ENCODE measurements around the gene CASP7.
"Not testable (repeated sequence)": the region's sequence is repeated elsewhere in the genome, so short reads cannot be mapped to it uniquely, and the experiment has no call there.

The CASP7 gene

GRCh38 chr10:113754768-113755167, 75.1 kb downstream of the CASP7 start:
- DNase-seq = no peak

- DNase-seq = no peak
These were observed 77.3 kb downstream of the CASP7 start for GRCh38 chr10:113756940-113757543.

- DNase-seq = no peak
These were observed 82.4 kb downstream of the CASP7 start for GRCh38 chr10:113762083-113762482.

- no peak for DNase-seq
These were observed 84.9 kb downstream of the CASP7 start for GRCh38 chr10:113764582-113764981.

GRCh38 chr10:113765910-113766309, 86.2 kb downstream of the CASP7 start:
- DNase-seq = no peak

GRCh38 chr10:113767222-113767621, 87.5 kb downstream of the CASP7 start:
- DNase-seq = no peak

- no peak for DNase-seq
These were observed 90.6 kb downstream of the CASP7 start for GRCh38 chr10:113770346-113770745.

GRCh38 chr10:113771131-113771530, 91.4 kb downstream of the CASP7 start:
- DNase-seq = not testable (repeated sequence)

GRCh38 chr10:113775686-113776294, 96.1 kb downstream of the CASP7 start:
- DNase-seq = no peak

GRCh38 chr10:113776553-113776952, 96.8 kb downstream of the CASP7 start:
- no peak for DNase-seq
